ENCODE measurements around the gene SLC16A8.

Gene SLC16A8

DNA sequence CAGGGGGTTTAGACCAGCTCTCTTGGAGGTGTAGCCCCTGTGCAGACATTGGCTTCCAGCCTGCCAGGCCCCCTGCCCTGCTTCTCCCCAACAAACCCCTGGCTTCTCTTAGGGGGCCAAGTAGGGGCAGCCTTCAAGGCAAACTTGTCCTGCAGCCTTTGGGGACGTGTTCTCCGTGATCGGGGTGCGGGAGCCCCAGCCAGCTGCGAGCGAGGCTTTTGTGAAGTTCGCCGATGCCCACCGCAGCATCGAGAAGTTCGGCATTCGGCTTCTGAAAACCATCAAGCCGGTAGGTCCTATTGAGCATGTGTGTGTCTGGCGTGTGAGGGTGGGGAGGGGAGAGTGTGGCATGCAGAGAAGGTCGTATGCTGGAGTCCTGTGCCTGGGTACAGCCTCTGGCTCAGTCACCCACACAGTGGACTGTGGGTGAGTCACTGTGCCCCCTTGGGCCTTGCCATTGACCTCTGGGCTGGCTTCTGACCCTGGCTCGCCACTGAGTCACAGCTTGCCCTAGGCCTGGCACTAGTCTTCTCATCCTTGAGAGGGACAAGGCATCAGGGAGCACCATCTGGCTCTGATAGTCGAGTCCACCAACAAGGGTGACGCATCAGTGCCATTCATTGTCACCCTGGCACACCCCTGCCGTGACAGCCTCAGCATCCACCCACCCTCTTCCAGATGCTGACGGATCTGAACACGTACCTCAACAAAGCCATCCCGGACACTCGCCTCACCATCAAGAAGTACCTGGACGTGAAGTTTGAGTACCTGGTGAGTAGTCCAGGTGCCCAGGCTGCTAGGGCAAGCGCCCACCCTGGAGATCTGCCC lies 11.4 kb downstream of the SLC16A8 start:
- DNase-seq (ENCODE audit: low spot score) = no peak

DNA sequence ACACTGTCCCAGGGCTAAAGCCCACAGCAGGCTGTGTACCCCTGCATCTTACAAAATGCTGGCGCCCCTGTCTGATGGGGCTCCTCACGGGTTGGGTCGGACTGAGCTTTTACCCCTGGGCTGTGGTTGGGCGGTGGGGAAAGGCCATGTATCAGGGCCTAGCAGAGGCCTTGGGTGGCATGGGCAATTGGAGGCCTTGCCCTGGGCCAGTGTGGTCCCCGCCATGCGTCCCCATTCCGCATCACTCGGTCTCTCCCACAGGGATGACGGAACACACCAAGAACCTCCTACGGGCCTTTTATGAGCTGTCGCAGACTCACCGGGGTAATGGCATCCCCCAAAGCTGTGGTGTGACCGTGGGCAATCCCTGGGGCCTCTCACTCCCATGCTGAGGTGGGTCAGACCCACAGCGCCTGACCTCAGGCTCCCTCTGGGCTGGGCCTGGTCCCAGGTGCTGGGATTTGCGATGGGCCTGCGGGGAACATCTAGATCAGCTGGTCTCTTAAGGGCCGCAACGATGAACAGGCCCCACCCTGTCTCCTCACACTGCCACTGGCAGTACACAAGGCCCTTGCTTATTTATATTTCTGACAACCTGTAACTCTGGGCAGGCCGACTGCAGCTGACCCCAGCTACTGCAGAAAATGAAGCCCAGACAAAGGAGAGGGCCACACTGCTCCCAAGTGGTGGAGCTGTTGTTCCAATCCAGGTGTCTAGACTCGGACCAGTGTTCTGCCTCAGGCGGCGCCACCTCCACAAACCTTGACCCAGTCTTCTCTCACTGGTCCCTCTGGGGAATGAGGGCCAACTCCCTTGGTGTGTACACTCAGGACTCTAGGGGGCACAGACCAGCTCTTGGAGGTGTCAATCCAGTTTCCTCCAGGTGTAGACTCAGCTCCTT lies 12.3 kb downstream of the SLC16A8 start:
- DNase-seq (ENCODE audit: low spot score) = no peak

DNA sequence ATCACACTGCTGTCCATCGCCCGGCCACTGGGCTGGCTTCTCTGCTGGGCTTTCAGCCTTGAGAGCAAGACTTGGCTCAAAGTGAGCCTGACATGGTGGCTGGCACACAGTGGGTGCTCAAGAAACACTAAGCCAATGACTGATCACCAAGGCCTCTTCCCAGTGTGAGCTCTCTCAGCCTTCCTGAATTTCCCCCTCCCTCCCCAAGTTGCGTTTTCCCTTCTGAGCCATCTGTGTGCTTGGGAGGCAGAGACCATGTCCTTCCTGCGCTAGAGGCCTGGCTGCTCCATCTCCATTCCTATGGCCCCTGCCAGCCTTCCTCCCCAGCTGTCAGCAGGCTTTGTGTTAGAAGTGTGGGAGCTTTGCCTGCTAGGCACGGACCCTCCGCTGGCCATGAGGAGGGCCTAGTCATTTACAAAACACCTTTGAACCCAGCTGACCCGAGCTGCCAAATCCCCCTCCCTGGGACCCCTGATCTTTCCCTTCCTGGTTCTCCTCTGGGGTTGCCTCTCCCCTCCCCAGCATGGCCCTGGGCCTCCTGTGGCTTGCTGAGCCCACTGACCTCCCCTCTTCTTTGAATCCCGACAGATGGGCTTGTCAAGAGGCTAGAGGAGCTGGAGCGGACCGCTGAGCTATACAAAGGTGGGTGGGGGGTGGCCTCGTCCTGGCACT lies 13.6 kb downstream of the SLC16A8 start:
- no peak for DNase-seq (ENCODE audit: low spot score)

DNA sequence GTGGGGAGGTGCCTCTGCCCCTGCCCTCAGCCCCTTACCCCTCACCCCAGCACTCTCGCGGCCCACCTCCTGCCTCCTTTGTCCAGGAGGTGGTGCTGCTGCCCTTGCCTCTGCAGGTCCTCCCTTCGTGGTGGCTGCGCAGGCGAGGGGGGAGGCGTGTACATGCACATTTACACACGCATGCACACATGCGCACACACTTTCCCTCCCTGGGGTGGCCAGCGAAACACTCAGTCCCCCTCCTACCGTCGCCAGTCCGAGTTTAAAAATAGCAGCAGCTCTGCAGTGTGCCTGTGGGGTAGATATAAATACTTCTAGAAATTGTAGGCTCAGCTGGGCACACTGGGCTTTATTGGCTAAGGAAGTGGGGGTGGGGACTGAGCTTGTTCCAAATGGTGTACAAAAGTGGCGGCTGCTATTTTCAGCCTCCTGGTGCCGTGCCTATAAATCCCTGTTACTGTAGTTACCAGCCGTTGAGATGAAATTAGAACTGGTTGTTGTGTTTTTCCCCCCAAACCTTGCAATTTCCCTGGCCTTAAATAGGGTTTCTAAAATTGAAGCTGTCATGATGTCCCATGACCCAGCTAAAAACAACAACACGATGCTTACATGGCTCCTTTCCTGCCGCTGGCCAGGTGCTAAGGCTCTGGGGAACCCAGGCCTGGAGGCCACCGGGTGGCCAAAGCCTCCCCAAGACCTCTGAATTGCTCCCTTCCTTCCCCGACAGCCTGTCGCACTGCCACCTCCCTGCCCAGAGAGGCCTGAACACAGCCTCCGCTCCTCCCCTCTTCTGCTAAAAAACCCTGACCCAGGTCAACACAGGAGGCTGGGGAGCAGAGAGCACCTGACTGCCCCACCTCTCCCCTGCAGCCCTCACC lies 14.4 kb downstream of the SLC16A8 start:
- DNase-seq (ENCODE audit: low spot score) = no peak

DNA sequence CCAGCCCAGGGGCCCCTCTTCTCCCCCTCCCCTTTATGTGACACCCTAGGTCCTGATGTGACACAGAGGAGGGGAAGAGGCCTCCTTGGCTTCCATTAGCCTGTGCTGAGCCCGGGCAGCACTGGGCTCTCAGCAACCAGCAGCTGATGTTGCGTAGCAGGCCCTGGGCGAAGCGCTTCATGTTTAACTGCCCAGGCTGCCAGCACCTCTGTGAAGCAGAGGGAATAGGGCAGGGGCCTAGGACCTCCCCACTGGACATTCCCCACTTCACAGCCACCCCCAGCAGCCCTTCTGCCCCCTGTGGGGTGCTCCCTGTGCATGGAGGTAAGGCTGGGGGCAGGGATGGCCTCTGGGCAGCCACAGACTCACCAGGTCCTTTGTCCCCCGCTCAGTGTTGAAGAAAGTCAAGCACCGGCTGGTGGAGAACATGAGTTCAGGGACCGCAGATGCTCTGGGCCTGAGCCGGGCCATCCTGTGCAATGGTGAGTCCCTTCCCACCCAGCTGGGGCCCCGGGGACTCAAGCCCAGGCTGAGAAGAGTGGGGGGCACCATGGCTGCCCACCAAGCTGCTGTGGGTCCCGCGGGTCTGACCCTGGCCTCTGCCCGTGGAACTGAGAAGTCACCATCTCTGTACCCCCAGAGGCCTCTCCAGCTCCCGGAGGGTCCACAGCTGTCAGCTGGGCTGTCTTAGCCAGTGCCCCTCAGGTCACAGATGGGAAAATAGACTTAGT lies 15.2 kb downstream of the SLC16A8 start:
- no peak for DNase-seq (ENCODE audit: low spot score)

DNA sequence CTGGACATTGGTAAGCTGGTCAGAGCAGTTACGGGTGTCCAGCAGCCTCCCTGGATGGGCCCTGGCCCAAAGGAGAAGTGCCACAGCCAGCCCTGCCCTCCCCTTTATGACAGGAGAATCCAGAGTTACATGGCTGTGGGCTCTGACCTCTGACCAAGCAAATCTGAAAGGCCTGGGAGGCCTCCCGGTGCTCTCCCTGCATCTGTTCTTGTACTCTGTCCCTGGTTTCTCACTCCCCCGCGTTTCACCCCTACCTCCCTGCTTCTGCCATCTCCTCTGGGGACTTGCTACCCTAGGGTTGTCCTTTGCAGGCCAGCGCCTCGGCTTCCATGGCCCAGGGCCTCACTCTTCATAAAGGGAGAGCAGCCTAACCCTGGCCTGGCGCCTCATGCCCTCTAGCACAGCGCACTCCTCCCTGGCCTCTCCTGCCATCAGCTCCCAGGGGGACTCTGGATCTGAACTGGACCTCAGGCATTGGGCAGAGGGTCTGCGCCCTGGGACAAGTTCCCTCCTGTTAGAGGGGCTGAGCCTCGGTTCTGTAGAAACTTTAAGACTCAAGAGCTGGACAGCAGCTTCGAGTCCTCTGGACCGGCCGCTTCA lies 16.1 kb downstream of the SLC16A8 start:
- no peak for DNase-seq (ENCODE audit: low spot score)

DNA sequence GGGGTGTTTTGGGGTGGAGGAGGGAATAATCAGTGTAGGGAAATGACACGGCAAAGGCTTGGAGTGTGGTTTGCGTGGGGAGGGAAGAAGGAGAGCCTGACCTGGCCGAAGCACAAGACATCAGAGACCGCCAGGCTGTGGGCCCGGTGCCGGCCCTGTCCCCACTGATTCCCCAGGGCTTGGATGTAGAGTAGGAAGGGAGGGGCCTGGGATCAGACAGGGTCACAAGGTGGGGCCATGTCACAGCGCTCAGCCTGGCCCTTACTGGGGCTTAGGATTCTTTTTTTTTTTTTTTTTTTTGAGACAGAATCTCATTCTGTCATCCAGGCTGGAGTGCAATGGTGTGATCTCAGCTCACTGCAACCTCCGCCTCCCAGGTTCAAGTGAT lies 17.0 kb downstream of the SLC16A8 start:
- DNase-seq (ENCODE audit: low spot score) = no peak

DNA sequence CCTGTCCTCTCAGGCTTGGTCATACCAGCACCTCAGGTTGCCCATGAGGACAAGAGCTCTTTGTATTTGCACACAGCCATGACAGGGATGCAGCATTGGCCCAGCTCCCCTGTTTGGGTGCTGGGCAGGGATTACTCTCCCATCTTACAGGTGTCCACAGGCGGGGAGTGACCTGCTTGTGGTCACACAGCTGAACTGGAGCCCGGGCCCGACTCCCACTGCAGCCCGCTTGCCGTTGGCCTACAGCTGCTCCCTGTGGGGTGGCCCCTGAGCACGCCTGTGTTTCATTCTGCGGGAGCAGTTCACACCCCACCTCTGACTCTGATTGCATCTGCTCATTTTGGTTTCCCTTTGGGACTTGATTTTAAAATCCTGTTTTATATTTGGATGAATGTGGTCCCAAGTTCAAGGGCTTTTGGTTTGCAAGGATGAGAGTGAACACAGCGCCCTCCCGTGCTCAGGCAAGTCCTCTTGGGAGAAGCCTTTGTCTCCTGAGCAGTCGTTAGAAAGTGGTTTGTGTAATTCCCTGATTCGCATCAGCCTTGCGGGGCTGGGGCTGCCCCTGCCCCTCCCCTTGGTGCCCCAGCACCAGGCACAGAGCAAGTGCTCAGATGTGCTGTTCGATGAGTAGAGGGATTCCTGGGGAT lies 17.5 kb downstream of the SLC16A8 start:
- DNase-seq (ENCODE audit: low spot score) = no peak

DNA sequence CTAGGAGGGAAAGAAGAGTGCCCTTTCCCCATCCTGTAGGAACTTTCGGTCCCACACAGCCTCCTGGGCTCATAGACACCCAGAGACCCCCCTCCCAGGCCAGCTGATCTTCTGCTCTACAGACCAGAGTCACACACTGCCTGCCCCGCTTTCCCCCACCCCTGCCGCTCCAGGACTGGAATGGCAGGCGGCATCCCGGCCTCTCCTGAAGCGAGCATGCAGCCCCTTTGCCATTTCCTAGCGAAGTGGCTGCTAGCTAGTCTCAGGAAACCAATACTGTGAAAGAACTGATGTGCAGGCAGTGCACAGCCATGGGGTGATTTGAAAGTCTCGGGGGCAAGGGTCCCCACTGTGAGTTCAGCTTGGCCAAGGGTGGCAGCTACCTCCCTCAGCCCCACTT lies 18.4 kb downstream of the SLC16A8 start:
- DNase-seq (ENCODE audit: low spot score) = no peak

DNA sequence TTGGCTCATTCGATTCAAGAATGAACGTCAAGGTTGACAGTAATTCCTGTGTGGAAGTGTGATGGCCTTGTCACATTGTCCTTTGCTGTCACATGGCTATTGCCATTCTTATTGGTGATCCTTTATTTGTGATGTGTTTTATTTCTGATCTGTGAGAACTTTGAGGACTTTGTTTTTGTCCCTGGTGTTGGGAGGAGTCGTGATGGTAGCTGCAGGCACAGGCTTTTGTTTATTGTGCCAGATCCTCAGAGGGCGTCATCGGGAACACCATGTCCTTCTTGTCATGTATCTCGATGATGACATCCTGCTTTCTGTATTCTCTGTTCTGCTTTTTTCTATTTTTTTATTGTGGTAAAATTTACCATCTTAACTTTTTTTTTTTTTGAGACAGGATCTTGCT lies 21.2 kb downstream of the SLC16A8 start:
- DNase-seq (ENCODE audit: low spot score) = no peak

DNA sequence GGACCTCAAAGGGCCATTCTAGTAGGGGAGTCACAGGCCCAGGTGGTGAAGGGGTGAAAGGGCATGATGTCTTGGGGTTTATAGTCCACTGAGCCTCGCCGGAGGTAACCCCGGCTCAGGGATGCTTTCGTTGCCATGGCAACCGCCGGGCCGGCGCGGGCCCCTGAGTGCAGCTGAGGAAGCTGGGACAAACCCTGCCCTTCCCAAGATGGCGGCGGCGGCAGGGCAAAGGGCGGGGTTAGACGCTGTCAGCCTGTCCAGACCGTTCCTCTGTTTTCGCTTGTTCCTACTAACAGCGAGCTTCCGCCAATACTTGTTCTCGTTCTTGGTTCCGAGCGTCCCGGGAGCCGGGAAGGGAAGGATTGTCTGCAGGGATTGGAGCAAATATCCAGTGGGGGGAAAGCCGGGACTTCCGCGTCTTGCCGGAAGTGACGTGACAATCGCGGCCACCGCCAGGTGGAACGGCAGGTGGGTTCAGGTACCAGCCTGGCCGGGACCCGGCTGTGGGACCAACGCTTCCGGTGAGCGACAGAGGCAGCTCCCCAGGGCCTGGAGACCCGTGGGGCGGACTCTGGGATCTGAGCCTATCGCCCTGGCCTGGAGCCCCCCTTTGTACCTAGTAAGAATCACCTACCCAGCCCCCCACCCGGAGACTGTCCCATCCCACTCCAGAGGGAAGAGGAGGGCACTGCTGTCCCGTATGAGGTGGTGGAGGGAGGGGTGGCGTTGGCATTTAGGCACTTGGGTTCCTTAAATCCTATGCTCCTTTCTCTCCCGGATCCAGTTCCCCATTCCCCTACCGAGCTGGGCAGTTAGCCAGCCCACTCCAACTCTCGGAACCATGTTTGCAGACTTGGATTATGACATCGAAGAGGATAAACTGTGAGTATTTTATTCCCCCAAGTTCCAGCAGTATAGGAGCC lies 26.8 kb downstream of the SLC16A8 start, which contains the start of gene PICK1:
PICK1 (plus strand) TSS at position 436 of the 923 bp plus-strand sequence; CDS start at position 842, 406 bp downstream.
- DNase-seq (ENCODE audit: low spot score) = peak; percentile 88

DNA sequence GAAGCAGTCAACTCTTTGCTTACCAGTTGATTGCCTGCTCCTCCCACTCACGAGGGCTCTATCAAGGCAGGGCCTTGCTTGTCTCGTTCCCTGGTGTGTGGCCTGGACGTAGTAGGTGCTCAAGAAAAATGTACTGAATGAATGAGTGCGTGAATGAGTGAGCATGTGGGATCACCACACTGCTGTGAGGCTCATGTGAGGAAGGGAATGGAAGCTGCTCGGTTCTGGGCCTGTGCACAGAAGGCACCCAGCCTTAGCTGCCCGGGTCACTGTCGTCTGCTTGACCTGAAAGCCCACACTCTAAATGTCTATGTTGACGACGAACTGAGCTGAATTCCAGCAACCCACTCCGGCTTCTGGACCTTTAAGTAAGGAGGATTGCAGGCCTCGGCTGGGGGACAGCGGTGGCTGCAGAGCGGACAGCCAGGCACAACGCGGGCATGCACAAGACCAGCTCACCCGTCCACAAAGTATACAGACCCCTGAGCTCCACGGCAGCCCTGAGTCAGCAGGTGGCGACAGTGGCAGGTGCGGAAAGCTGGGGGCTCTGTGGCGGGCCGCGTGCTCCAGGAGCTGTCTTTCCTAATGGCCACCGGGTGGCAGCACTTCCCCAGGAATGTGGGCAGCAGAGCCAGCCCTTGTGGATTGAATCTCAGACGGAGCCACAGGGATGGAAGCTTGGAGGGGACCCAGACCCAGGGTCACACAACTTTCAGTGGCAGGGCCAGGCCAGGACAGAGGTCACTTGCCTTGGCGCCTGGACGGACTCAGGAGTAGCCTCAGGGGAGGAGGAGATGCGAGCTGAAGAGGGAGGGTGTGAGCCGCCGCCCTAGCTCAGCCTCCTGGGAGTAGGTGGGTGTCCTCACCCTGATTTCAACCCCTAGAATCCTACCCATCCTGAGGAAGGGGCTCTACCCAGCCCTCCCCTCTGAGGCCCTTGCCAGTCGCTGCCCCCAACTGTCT lies 31.8 kb downstream of the SLC16A8 start:
- peak; percentile 82 for DNase-seq (ENCODE audit: low spot score)

DNA sequence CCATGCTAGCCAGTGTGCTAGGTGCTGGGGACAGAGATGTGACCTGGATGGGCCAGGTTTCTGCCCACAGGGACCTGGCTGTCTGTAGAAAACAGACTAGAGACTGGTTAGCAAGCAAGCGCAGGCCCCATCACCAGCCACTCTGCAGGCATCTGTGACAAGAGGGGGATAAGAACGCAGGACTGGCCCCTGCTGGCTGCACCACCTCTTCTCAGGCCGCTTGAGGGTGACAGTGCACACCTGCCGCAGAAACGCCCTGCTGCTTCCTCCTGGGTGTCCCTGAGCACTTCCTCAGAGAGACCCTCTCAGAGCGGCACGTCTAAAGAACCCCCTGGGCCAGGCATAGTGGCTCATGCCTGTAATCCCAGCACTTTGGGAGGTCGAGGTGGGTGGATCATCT lies 32.7 kb downstream of the SLC16A8 start:
- no peak for DNase-seq (ENCODE audit: low spot score)

DNA sequence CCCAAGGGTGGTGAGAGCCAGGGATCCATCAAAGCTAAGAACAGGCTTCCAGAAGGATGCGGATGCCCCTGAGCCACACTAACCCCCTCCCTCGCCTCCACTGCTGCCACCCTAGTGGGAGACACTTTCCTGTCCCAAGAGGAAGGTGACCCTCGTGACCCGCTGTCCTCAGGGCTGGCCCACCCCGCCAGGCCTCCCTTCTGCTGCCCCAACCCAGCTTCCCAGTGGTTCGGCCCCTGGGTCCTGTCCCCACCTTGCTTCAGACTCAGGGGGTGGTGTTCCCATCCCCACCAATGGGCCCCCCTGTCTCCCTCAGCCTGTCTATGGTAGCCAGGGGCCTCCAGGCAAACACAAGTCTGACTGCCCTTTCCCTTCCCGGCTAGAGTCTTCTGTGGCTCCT lies 33.3 kb downstream of the SLC16A8 start:
- no peak for DNase-seq (ENCODE audit: low spot score)

DNA sequence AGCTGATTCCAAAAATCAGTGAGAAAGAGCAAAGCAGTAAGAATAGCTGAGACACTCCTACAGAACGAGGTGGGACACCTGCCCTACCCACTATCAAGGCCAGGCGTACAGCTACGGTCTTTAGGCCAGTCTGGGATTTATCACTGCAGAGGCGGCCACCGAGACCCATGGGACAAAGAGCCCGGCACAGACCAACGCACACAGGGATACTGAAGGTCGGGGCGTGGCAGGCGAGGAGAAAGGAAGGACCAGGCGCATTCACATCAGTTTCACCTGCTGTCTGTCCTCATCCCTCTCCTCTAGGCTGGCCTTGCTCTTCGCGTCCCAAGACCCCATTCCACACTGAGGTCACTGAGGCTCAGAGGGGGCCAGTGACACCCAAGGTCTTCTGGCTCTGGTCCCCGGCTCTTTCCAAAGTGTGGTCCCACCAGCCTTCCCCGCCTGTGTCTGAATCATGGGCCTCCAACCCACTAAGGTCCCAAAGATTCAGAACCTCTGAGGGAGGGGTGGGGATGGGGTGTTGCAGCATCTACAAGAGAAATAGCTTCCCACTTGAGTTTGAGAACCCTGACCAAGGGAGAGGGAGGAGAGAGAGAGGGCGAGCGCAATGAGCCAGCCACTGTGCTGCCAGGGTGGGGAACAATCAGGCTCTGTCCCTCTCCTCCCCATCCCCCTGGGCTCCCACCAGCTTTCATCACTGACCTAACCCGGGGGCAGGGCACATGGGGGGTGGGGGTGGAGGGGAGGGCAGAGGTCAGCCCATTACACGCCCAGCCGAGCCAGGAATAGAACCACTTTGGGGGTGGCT lies 34.0 kb downstream of the SLC16A8 start:
- DNase-seq (ENCODE audit: low spot score) = no peak

DNA sequence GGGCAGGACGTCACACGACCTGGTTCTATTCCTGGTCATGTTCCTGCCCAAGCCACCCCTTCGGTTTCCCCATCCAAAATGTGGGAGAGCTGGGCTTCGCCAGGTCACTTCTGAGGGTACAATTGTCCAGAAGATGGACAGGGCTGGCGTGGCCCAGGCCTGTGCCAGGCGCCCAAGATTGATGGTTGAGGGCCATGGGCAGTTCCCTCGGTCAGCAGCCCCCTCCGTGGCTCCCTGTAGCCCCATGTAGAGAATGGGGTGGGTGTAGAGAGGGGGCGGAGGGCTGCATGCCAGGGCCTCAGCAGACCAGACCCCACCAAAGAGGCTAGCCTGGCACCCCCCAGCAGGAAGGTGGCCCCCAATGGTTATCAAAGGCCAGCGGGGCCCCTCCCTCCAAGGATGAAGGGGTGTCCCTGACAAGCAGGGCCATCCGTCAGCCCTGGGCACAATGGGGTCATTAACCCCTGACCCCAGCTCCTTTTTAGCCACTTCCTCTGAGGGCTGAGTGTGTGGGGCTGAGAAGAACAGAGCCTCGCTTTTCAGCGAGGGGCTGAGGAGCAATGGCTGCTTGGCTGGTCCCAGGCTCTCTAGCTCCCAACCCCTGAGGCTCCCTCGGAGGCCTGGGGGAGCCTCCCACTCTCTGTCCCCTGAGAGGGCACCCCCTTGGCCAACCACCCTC lies 37.8 kb downstream of the SLC16A8 start:
- DNase-seq (ENCODE audit: low spot score) = no peak
